Raji (cell line): ENCODE measurements around the gene ATXN8OS.

Source experiments
- POLR2A ChIP-seq: IDR thresholded peaks from 2 replicates; pipeline ENCODE4 v1.6.1; 2011; ENCODE audit warnings: low read depth, low read length, control low read depth; ENCODE audit not compliant: insufficient read depth

ATXN8OS gene

DNA sequence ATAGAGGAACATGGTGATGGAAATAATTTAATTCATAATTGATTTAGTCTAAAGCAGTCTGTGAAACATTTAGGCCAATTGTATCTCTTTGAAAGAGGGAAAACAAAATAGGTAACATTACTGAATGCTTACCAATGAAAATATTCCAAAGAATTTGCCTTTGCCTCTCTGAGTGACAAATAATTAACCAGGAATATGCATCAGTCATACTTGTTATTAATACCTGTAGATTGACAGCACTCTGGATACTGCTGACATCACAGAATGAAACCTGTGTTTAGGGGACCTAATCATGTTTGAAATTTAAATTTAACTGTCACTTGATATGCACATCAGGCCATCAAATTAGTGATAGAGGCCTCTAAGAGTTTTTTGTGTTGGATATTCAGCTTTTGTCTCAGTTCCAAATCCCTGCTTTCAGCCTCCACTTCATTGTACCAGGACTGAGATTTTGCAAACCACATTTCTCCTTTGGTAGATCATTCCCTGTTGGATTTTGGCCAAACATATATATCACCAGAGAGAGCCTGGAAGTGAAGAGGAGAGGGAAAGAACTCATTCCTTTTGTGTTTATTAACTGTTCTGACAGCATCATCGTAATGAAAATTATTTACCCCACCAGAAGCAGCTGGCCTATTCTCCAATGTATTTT lies 65.4 kb downstream of the ATXN8OS start:
- TF ChIP-seq POLR2A = no peak

DNA sequence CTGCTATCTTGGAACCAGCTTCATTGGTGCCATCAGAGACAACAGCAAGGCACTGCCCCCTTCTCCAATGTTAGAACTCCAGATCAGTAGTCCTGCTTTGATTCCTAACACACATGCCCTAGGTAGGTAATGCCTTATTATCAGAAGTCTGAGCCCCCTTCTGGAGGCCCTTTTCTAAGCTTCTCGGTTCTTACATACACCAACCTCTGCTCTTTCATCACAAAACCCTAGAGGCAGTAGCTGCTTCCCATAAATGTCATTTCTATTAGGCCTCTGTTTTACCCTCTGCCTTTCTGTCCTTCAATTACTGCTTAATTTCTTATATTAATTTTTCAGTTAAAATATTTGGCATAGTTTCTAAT lies 66.0 kb downstream of the ATXN8OS start:
- no peak for TF ChIP-seq POLR2A

DNA sequence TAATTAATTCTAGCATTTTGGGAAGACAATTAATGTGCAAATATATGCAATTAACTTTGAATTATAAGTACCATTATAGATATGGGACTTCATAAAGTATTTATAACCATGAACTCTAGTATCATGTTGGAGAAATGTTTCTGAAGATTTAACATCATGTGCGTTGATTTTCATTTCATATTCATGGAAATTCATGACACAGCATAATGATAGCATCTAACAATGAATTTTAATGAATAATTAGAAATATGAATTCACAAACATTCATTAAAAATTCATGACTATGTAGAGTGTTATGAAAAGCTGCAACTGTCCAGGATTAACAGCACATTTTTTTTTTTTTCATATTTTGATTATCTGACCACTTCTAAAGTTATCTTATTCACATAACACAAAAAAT lies 70.7 kb downstream of the ATXN8OS start:
- TF ChIP-seq POLR2A = no peak
